ENCODE data around the gene AMBRA1.

Gene AMBRA1

DNA sequence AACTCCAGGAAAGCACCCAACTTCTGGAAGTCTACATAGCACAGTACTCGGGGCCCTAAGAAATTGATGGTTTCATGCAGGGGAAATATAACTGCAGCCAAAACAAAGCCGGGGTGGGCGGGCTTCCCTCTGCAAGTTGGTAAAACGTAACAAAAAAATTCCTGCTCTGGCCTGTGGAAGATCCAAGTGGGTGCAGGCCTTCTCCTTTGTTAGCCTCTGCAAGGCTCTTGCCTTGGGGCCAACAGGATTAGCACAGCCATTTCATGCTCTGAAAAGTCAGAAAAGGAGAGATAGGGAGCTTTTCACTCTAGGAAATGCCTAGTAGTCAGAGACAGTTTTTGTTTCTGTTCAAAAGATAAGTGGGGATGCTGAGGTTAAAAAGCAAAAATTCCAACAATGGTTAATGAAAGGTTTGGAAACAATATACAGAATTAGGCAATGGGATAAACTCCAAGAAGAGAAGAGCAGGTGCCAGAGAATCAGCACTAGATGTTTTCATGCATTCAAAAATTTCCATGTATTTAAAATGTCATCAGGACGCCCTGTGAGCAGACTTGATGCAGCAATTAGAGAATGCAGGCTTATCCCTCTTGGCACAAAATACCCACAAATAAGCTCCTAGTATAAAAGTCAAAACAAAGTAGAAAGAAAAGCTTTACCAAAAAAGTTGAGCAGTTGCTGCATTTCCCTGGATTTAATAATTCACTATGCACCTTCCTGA, 130.0 kb downstream of the AMBRA1 start:
- no peak for DNase-seq

DNA sequence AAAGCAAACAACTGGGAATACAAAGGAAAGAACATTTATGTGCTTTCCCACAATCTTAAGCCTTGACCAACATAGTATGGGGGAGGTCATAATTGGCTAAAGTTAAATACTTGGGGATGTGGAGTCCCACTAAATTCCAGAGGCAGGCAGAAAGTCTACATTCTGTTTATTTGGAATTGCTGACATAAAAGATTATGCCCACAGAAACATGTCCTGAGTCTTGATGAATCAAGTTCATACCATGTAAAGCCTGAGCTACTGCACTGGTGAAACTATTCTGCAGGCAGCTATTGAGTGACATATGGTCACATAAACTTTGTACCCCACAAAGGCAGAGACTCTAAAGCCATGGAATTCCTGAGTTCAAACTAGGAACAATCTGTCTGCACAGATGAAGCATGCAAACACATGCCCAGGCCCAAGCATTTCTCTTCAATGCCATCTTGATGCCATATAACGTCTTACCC, 132.3 kb downstream of the AMBRA1 start:
- DNase-seq, result no peak

DNA sequence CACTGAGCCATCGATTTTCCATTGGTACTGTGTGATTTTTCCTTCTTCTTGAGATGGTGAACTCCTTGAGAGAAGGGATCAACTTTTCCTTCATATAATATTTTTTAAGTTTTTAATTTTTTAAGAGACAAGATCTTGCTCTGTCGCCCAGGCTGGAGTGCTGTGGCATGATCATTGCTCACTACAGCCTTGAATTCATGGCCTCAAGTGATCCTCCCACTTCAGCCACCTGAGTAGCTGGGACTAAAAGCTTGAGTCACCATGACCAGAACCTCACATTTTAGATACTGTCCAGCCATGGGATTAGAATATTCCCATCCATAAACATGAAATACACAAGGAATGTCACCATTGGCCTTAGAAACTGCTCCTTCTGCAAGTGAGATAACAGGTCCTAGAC, 135.3 kb downstream of the AMBRA1 start:
- no peak for DNase-seq

DNA sequence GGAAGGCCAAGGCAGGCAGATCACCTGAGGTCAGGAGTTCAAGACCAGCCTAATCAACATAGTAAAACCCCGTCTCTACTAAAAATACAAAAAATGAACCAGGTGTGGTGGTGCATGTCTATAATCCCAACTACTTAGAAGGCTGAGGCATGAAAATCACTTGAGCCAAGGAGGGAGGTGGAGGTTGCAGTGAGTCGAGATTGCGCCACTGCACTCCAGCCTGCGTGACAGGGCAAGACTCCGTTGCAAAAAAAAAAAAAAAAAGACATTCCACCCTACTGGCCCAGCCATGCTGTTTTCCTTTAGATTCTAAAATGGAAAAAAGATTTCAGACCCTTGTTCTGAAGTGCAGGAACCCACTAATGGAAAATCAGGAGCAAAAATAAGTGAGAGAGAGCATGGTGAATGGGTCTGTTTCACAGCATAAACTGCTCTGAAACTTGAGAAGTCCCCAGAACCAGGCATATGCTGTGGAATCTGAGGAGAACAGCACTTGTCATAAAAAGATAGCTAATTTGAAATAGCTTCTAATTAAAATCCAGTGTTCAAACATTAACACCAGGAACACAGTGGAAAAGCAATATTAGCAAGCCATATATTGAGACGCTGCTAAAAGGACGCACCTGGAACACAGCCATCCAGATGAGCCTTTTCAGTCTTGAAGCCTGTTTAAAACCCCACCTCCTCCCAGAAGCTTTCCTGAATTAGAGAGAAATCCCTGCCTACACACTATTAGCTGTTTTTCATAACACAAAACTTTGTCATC, 136.0 kb downstream of the AMBRA1 start:
- DNase-seq, result no peak

DNA sequence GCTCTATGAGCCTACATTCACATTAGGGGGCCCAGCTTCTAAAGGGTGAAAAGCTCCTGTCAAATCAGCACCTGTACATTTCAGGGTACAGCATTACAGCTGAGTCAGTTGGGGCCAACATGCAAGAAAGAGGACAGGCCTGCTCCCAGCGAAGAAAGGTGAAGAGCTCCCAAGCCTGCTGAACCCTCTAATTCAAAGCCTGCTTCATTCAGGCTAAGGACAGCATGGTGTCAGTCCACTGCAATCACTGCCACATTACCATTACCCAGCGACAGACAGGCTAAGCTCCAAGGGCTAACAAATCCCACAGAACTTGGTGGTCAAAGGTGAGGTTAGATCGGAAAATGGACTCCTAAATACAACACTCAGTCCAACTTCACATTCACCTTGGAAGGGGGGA, 136.8 kb downstream of the AMBRA1 start:
- DNase-seq, result no peak

DNA sequence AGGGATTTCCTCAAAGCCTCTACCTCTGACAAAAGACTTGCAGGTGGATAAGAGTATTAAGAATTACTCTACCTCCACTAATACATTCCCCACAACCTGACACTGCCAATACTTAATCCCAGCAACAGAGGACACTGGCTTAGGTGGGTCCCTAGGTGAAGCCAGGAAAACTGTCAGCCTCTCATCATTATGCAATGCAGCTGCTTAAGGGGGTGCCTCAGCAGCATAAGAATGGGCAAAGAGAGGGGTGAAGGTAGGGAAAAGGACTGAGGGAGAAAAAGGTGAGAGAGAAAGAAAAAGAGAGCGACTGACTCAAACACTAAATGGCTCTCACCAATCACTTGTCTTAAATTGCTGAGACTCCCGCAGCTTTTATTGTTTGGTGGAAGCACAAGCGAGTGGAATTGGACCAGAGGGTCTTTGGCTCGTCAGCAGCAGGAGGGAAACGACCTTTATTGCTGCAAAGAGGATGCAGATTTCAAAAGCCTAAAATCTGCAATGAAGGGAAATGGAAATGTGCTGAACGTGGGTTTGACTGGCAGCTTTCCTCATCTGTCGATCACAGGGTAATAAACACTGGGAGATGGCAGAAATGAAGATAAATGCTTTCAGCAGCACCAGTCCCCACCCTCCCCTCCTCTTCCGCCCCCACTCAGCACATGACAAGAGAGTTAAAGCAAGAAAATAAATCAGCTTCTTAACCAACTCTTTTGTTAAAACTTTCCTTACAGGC, 137.4 kb downstream of the AMBRA1 start:
- no peak for DNase-seq

DNA sequence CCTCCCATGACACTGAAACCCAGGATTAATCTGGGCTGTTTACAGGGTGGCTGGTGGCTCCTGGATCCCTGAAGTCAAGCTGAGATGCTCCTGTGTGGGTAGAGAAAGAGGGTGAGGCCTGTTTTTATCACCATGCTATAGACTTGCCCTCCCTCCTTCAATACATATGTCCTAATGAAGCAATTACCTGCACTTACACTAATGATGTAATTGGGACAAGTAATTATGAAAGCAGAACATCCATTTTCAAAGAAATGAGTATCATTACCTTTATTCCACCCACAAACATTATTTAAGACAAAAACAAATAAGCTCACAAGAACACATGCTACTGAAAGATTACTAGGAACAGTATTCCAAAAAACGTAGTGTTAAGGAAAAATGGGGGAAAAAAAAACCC, 138.0 kb downstream of the AMBRA1 start:
- no peak for DNase-seq

DNA sequence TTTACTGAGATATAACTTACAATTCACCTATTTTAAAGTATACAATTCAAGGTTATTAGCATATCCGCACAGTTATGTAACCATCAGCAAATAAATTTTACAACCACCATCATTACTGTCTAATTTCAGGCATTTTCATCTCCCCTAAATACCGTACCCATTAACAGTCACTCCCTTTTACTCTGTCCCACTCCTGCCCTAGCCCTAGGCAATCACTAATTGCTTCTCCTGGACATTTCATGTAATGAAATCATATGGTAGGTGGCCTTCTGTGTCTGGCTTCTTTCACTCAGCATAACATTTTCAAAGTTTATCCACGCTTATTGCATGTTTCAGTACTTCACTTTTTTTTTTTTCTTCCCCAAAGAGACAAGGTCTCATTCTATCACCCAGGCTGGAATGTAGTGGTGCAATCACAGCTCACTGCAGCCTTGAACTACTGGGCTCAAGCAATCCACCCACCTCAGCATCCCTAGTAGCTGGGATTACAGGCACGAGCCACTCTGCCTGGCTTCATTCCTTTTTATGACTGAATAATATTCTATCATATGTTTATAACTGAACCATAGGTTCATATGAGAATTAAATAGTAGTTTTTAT, 140.8 kb downstream of the AMBRA1 start:
- no peak for DNase-seq

DNA sequence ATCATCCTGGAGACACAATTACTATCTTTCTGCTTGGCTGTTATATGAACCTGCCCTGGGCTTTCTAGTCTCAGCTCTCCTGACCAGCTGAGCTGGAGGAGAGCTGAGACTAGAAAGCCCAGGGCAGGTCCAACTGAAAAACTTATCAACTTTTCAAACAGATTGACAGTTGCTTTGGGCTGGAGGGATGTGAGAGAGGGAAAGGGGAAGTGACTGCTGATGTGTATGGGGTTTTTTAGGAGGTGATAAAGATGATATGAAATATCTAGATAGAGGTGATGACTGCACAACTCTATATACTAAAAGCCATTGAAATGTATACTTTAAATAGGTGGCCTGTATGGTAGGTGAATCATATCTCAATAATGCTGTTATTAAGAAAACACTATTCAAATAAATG, 142.1 kb downstream of the AMBRA1 start:
- no peak for DNase-seq

DNA sequence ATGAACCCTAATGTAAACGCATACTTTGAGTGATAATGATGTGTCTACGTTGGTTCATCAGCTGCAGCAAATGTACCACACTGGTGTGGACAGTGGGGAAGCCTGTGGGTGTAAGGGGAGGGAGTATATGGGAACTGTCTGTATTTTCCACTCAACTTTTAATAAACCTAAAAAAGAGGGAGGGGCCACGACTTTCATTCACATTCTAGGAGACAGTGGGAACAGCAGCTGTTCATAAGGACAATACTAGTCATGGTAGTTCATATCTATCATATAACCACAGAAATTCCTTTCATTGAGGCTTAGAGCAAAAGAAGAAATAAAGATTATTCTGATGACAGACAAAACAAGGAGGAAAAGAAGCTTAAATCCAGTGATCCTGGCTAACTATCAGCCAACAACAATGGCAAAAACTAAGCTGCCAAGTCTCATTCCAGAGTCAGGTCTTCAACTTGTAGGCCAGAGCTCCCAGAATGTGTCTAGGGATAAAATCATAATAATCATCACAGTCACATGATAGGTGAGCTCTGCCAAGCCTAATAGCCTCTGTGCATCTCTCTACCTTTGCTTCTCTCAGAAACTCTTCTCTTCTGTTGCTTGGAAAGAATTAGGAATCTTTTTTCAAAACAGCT, 142.9 kb downstream of the AMBRA1 start:
- no peak for DNase-seq

DNA sequence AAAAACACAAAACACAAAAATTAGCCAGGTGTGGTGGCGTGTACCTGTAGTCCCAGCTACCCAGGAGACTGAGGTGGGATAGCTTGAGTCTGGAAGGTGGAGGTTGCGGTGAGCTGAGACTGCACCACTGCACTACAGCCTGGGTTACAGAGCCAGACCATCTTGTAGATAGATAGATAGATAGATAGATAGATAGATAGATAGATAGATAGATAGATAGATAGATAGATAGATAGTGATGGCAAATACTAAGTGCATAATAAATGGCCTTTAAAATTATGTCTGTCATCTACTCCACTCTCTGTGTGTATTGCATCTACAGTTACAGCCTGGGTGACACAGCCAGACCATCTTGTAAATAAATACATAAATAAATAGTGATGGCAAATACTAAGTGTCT, 146.3 kb downstream of the AMBRA1 start:
- no peak for DNase-seq

DNA sequence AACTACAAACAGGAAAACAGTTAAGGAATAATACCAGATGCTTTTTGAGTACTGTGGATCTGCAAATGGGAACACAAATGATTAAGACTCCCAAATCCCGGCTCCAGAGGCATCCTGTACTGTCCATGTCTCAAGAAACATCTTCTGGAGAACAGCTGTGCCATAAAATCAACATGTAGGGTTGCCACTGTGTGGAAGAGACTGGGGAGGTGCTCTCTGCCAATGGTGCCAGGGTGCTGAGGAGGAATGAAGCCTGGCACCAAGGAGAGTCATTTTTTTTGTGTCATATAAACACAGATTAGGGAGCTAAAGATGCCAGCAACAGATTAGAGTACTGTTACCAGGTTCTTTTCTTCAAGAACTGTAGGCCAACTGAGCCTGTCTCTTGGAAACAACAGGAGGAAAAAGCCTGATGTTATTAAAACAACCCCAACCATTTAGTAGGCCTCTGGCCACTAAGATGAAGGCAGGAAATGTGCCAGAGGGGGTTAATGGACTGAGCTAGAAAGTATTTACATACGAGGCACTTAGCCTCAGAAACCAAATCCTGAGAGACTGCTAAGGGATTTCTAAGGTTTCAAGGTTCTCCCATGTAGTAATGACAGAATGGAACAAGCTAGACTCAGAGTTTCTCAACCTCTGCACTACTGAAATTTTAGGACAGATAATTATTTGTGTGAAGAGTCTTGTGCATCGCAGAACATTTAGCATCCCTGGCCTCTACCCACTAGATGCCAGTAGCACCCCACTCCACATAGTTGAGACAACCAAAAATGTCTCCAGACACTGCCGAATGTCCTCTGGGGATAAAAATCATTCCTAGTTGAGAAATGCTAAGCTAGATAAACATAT, 147.7 kb downstream of the AMBRA1 start:
- DNase-seq, result no peak

DNA sequence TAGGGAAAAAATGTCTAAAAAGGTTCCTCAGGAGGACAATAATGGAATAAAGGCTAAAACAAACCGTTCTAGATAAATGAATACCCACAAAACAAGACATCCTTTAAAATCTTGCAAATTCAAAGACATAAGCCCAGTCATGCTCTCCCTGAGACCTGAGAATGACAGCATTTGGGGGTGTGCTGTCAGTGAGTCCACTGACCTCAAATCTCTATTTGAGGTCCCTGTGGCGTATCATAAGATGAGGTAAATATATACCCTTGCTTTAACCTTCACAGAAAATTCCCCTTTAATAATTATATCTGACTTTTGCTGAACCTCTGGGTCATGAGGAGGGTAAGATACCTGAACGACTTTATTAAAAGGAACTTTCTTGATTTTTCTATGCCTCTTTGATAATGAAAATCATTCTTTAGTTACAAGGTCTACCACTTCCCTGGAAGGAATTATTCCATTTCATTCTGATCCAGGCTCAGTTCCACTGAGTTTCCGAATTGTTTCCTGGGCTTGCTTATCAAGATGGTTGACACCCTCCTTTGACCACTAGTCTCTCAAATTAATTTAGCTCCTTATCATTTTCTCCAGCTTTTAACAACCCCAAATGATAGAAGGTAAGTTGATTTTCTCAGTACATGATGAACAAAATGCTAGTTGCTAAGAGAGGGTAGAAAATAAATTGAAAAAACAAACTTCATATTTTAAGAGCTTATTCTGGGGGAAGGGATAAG, 148.5 kb downstream of the AMBRA1 start:
- no peak for DNase-seq

DNA sequence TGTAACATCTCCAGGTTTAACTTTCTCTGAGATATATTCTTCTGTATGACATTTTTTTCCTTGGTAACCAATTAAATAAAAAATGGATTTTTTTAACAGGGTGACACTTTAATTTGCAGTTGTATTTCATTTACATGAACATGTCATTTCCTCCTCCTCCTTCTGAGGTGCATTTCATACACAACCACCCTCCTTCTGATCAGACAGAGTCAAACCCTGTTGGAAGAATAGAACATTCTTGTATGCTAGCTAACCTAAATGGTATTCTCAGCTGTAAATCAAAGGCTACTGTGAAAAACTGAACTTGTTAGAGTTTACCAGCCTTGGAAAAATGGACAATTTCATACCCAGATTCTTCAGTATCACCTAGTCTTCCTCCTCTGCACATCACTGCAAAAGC, 149.5 kb downstream of the AMBRA1 start:
- DNase-seq, result no peak

DNA sequence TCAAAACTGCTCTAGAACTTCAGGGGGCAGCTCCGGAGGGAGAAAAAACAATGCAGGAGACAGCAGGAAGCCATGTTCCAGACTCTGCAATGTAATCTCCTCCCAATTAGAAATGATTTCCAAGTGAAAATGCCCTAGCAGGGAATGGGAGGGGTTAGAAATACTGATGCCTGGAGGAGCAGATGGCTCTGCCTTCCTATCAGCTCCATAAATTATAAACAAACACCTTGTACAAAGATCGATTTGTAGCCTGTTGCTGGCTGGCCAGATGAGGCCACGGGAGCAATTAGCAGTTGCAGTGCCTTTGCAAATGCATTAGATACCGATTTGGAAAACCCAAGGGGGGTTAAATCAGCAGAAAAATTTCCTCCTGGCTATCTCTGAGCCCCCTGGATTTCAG, 155.6 kb downstream of the AMBRA1 start:
- no peak for DNase-seq

DNA sequence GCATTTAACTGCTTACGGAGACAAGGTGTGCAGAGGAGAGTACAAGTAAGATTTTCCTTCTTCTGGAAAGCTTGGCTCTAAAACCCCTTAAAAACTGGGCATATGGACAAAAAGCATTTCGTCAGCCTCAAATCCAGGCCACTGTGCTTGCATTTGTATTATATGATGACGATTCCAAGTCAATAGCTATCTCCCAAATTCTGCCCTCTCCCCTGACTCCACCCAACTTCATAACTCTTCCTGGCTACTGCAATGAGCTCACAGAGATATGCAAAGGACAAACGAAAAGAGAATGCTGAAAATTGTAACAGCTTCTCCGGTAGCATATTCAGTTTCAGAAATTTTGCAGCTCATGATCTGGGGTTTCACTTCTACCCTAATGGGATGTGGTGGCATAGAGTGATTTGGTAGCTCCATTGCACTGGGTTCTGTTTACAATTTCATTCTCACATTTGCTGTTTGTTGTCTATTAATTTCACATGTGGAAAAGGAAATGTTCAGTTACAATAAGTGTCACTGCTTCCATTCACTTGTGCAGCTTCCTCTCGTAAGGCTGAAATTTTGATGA, 156.6 kb downstream of the AMBRA1 start:
- DNase-seq, result no peak

DNA sequence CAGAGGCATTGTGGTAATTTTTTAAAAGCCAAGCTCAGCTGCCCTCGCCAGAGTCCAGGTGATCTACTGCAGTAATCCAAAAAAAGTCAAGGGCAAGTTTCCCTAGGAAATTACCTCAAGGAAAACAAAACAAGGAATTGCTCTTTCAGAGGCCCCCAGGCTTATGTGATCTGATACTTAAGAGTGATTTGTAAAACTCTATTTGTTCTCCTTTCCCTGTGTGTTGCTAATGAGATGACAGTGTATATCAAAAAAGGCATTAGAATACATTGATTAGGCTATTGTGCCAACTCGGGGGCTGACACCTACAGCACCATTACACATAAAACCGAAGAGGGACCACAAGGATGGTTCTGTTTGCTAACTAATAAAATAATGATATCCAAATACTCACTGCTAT, 157.7 kb downstream of the AMBRA1 start:
- DNase-seq, result no peak

DNA sequence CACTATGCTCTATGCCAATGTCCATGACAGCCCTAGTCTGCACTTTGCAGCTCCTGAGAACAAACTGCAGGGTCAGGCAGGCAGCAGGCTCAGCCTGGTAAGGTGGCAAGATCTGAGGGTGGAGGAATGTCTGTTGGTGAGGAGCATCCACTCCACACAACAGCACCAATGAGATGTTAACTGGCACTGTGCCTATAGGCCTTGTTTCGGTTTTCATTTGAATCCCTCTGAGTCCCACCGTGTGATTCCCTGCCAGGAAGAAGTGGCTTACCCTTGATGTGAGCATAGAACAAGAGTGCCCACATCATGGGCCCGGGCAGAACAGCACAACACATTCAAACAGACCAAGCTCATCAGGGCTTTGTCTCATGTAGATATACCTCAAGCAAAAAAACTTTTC, 158.1 kb downstream of the AMBRA1 start:
- no peak for DNase-seq

DNA sequence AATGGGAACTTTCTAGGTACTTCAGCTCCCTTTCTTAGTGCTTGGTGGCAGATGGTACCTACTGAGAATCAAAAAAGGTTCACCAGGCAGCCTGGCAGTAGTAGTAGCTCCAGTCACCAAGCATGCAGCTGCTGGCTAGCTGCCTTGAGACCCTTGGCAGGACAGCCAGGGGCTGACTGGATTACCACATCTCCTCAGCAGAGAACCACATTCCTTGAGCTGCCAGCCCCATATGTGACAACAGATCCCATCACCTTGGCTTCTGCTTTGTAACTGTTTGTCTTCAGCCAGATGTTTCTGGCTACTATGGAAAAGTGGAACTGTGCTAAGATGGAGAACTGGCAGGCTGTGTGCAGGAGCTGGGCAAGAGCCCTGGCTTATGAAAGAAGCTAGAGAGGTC, 162.6 kb downstream of the AMBRA1 start:
- no peak for DNase-seq

DNA sequence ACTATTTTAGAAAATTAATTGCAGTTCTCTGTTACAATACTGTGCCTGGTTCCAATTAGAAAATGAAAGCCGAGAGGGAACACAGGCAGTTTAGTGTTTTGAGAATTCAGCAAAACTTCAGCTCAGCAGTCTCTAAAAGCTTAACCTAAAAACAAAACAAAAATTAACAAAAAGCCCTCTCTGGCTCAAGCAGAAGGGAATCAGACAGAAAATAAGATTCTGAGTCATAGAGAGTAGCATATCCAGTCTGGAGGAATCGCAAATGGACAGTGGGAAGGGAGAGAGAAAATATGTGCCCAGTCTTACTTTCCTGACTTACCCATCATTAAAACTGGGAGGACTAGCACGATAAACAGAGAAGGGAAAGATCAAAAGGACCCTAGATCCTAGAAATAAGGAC, 164.1 kb downstream of the AMBRA1 start:
- DNase-seq, result no peak

DNA sequence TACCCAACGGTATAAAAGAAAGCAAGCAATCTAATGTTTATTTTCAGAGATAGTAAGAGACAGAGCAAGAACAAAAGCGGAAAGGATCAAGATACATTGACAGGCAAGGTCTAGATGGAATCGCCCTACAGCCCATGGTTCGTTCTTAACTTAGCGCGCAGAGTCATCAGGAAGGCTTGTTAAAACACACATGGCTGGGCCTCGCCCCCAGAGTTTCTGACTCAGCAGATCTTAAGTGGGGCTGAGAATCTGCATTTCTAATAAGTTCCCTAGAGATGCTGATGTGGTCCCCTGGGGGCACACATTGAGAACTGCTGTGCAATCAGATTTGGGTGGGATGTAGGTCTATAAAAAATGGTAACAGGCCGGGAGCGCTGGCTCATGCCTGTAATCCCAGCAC, 166.5 kb downstream of the AMBRA1 start:
- DNase-seq, result no peak

Measured in activated effector memory CD4-positive, alpha-beta T cell treated with anti-CD3 and anti-CD28 coated beads, Interleukin-2, amount 50 U/mL, for 16 hours (primary cell).